HepG2 (cell line): ENCODE results near the gene LDLRAD3. TPM values are rescaled to one million over a fixed set of nuclear protein-coding genes. Genes with fewer than 3 reads are reported as not detected.

Experiments
- ATAC-seq: fragments of 200-7000 bp; cut with Tn5 transposase; 3 replicates; pipeline ENCODE4 v1.9.1; 2020; ENCODE audit warnings: mild to moderate bottlenecking, moderate library complexity
- BruUV-seq: library from RNA; stranded (reverse); fragments of 400-500 nt; replicated peaks from 2 replicates; lab custom pipeline; 2021; lab: Mats Ljungman, UMichigan
- CTCF ChIA-PET: fragments of 300-600 bp; formaldehyde crosslinking; extraction: SDS; loops from one replicate; lab custom pipeline; 2021; ENCODE audit warnings: low total read pairs, inconsistent platforms, low intra/inter-chr PET ratio; lab: Yijun Ruan, JAX
- POLR2A ChIA-PET: fragments of 350-600 bp; sonication (Branson Sonifier 250); formaldehyde crosslinking; loops from one replicate; lab custom pipeline; 2020; ENCODE audit warnings: antibody characterized with exemption, inconsistent platforms; lab: Yijun Ruan, JAX
- DNase-seq: peaks from one replicate; pipeline ENCODE4 v3.0.0-alpha.2; 2015; ENCODE audit warnings: low spot score
- FAIRE-seq: peaks from 3 replicates; lab custom pipeline; 2011; peaks lifted over from hg19 to GRCh38; lab: Jason Lieb, UNC
- H2AFZ ChIP-seq: one replicate; pipeline ENCODE4 v1.6.1; 2011; ENCODE audit warnings: low read length, inconsistent platforms
- H3K27ac ChIP-seq: fragments of 300-600 bp; 3 replicates; pipeline ENCODE4 v1.8.0; 2011; ENCODE audit warnings: mixed run types, mild to moderate bottlenecking, mixed read lengths, low read length, inconsistent platforms; ENCODE audit not compliant: insufficient read depth; ENCODE audit errors: extremely low read length
- H3K27me3 ChIP-seq, 2 experiments: fragments of 200-600 bp in 1 of 2; 2 replicates in 1 of 2; 3 replicates in 1 of 2; pipeline versions ENCODE4 v1.6.0 to v1.8.0; 2011; ENCODE audit warnings: low read length in 2 of 2, mild to moderate bottlenecking in 2 of 2, moderate library complexity in 2 of 2, inconsistent platforms in 1 of 2; ENCODE audit not compliant: insufficient read depth in 2 of 2, control insufficient read depth in 1 of 2
- H3K36me3 ChIP-seq, 2 experiments: fragments of 200-600 bp in 1 of 2; replicated peaks in 1 of 2; 2 replicates in 1 of 2; 3 replicates in 1 of 2; pipeline versions ENCODE4 v1.5.1 to v1.8.0; 2011; ENCODE audit warnings: low read length in 2 of 2, inconsistent platforms in 1 of 2; ENCODE audit not compliant: insufficient read depth in 2 of 2, control insufficient read depth in 1 of 2
- H3K4me1 ChIP-seq: 2 replicates; pipeline ENCODE4 v1.5.1; 2012; ENCODE audit warnings: low read length, inconsistent platforms; ENCODE audit not compliant: insufficient read depth
- H3K4me2 ChIP-seq: 2 replicates; pipeline ENCODE4 v1.6.0; 2011; ENCODE audit warnings: low read depth, low read length, inconsistent platforms
- H3K4me3 ChIP-seq, 3 experiments: fragments of 200-600 bp in 1 of 3; sonication (generic), shearing (Covaris generic) in 1 of 3; replicated peaks in 1 of 3; 2 replicates each; pipeline ENCODE4 v1.5.1; 2011 to 2016; ENCODE audit warnings: low read length in 3 of 3, inconsistent platforms in 2 of 3, low read depth in 2 of 3, mild to moderate bottlenecking in 2 of 3, control low read depth in 1 of 3, mixed read lengths in 1 of 3; ENCODE audit not compliant: insufficient read depth in 1 of 3
- H3K79me2 ChIP-seq: one replicate; pipeline ENCODE4 v1.6.1; 2011; ENCODE audit warnings: low read length, inconsistent platforms; ENCODE audit not compliant: insufficient read depth
- H3K9ac ChIP-seq: 2 replicates; pipeline ENCODE4 v1.6.0; 2011; ENCODE audit warnings: mild to moderate bottlenecking, low read depth, low read length, inconsistent platforms; ENCODE audit not compliant: insufficient read depth
- H3K9me3 ChIP-seq: 2 replicates; pipeline ENCODE4 v1.5.1; 2012; ENCODE audit warnings: mild to moderate bottlenecking, low read length
- H4K20me1 ChIP-seq: 2 replicates; pipeline ENCODE4 v1.6.0; 2011; ENCODE audit warnings: inconsistent platforms, mild to moderate bottlenecking, low read length, moderate library complexity; ENCODE audit not compliant: insufficient read depth
- ATM ChIP-seq: fragments of 450-650 bp; IDR thresholded peaks from 2 replicates; pipeline ENCODE4 v1.7.1; 2017; ENCODE audit warnings: mild to moderate bottlenecking, borderline replicate concordance
- CAMTA2 ChIP-seq: sonication (generic); formaldehyde crosslinking; IDR thresholded peaks from 2 replicates; pipeline ENCODE4 v1.4.0; 2020; ENCODE audit warnings: mild to moderate bottlenecking, missing genetic modification reagents, borderline replicate concordance
- DRAP1 ChIP-seq: IDR thresholded peaks from 2 replicates; pipeline ENCODE4 v1.6.1; 2016; ENCODE audit warnings: missing genetic modification reagents, missing compliant biosample characterization
- TBX2 ChIP-seq: sonication (generic); formaldehyde crosslinking; IDR thresholded peaks from 2 replicates; pipeline ENCODE4 v1.5.0; 2020; ENCODE audit warnings: missing genetic modification reagents, mild to moderate bottlenecking, borderline replicate concordance
- WGBS: methylation state at CpG from one replicate; pipeline ENCODE4 v1.1.6; 2017; ENCODE audit warnings: low lambda C conversion rate; 5-methylcytosine and 5-hydroxymethylcytosine counted together
- in situ Hi-C: cut with HindIII; loops from 2 replicates; pipeline ENCODE4 v1.10.0; 2017; ENCODE audit warnings: low pct_unique_long_range_greater_than_20kb; ENCODE audit not compliant: extremely low pct_ligation_motif_present
- intact Hi-C: fragments of 100-400 bp; cut with micrococcal nuclease; formaldehyde crosslinking; loops from one replicate; pipeline ENCODE4 v1.10.0; 2022; ENCODE audit not compliant: unreplicated experiment
- polyA plus RNA-seq, 8 experiments: library from polyadenylated mRNA; depleted of rRNA in 3 of 8; stranded (reverse) in 7 of 8; unstranded in 1 of 8; fragments of >200 nt; fragmentation: Illumina TruSeq in 4 of 8; extraction: Trizol in 4 of 8; gene quantifications; 2 replicates each; pipeline versions ENCODE4 v1.2.1 to v1.2.3, GENCODE V29; 2011 to 2016; ENCODE audit warnings: low read depth in 4 of 8, missing spikeins in 1 of 8, mixed read lengths in 1 of 8; ENCODE audit not compliant: insufficient read depth in 1 of 8
- total RNA-seq, 5 experiments: library from RNA; depleted of rRNA; stranded (reverse); fragments of >200 nt; fragmentation: Illumina TruSeq; extraction: Trizol; gene quantifications; 2 replicates each; pipeline ENCODE4 v1.2.3, GENCODE V29; 2016; ENCODE audit warnings: low read depth in 1 of 5
- TF ChIP-seq, protein P1 (sequence below): IDR thresholded peaks from 2 replicates; pipeline ENCODE4 v1.6.1; 2012; ENCODE audit warnings: low read depth, low read length, improper control_type of control experiment

LDLRAD3 gene
- total and polyA plus RNA-seq, 2 of the 13 experiments (the other 11 are each of a cell fraction or from before 2014, with no cell fraction given), result 0.50 to 0.60 TPM

- no TSS peak for BruUV-seq
- TF ChIP-seq DRAP1 (CRISPR knock-in tag), result no peak
- intact Hi-C loops, result no loop called here
- H2AFZ ChIP-seq, result no peak overlapping the region
- no peaks in the 10 kb centered on the region for H3K9me3 ChIP-seq
- in situ Hi-C loops, result no loop called here
- no peak overlapping the region for H3K4me2 ChIP-seq
- no peaks in the 10 kb centered on the region for H3K36me3 ChIP-seq
- FAIRE-seq (no peak), DNase-seq (no peak), ATAC-seq (no peak)
- H3K9ac ChIP-seq, result no peak overlapping the region
- POLR2A ChIA-PET, result no interaction called here
- WGBS, result 51% methylated on average over 4 of the region's 4 CpGs
- H3K27ac ChIP-seq, result no peak overlapping the region
- peaks cover 0 to 5% of the 10 kb centered on the region in 2 experiments; a peak in 1 of 5 replicates for H3K27me3 ChIP-seq
- no peaks in the 10 kb centered on the region for H3K4me1 ChIP-seq
- H4K20me1 ChIP-seq, result no peaks in the 10 kb centered on the region
- CTCF ChIA-PET, result no interaction called here
- H3K79me2 ChIP-seq, result no peaks in the 10 kb centered on the region
- no peak overlapping the region for H3K4me3 ChIP-seq
Observed at GRCh38 chr11:36027731-36028130, 83.9 kb downstream of the LDLRAD3 start.

DNA sequence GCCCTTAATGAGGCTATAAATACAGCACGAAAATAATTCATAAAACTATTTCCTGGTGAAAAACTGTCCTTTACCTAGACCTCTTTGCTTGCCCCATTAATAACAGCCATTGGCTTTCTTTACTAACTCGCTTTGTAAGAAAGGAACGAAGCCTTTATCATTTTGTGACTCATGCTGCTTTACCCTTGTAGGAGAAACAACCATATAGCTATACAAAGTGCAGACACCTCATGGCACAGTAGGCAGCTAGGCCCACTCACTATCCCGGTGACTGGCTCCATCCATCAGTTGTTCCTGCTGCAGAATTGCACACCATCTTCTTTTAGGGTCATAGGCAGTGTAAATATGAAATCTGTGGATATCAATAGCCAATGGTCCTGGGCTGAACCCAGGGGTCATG, 85.8 kb downstream of the LDLRAD3 start:
- H2AFZ ChIP-seq, result no peak overlapping the region
- 14% methylated on average over 4 of the region's 4 CpGs for WGBS
- ChIA-PET POLR2A (no interaction called here), CTCF (no interaction called here)
- in situ Hi-C loops, result no loop called here
- peaks cover 0 to 5% of the 10 kb centered on the region in 2 experiments; a peak in 1 of 5 replicates for H3K27me3 ChIP-seq
- intact Hi-C loops, result no loop called here
- FAIRE-seq, result no peak
- no peaks in the 10 kb centered on the region for H4K20me1 ChIP-seq
- no peak overlapping the region for H3K4me2 ChIP-seq
- H3K36me3 ChIP-seq, result no peaks in the 10 kb centered on the region
- TF ChIP-seq CAMTA2 (no peak), TBX2 (CRISPR knock-in tag) (no peak), ATM (no peak)
- TF ChIP-seq, protein P1, sequence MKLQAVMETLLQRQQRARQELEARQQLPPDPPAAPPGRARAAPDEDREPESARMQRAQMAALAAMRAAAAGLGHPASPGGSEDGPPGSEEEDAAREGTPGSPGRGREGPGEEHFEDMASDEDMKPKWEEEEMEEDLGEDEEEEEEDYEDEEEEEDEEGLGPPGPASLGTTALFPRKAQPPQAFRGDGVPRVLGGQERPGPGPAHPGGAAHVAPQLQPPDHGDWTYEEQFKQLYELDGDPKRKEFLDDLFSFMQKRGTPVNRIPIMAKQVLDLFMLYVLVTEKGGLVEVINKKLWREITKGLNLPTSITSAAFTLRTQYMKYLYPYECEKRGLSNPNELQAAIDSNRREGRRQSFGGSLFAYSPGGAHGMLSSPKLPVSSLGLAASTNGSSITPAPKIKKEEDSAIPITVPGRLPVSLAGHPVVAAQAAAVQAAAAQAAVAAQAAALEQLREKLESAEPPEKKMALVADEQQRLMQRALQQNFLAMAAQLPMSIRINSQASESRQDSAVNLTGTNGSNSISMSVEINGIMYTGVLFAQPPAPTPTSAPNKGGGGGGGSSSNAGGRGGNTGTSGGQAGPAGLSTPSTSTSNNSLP, result no peak
- no peak for ATAC-seq
- BruUV-seq, result no TSS peak
- no peak for DNase-seq
- no peaks in the 10 kb centered on the region for H3K4me1 ChIP-seq
- no peak overlapping the region for H3K4me3 ChIP-seq
- no peaks in the 10 kb centered on the region for H3K9me3 ChIP-seq
- no peaks in the 10 kb centered on the region for H3K79me2 ChIP-seq
- H3K27ac ChIP-seq, result no peak overlapping the region
- H3K9ac ChIP-seq, result no peak overlapping the region
